Measurements from ENCODE around the gene DGCR8. TPM values are rescaled to one million over a fixed set of nuclear protein-coding genes. Genes with fewer than 3 reads are reported as not detected.

The DGCR8 gene
- total RNA-seq, 2 donors from 2014 or later: 8.3 to 12.1 TPM

DNA sequence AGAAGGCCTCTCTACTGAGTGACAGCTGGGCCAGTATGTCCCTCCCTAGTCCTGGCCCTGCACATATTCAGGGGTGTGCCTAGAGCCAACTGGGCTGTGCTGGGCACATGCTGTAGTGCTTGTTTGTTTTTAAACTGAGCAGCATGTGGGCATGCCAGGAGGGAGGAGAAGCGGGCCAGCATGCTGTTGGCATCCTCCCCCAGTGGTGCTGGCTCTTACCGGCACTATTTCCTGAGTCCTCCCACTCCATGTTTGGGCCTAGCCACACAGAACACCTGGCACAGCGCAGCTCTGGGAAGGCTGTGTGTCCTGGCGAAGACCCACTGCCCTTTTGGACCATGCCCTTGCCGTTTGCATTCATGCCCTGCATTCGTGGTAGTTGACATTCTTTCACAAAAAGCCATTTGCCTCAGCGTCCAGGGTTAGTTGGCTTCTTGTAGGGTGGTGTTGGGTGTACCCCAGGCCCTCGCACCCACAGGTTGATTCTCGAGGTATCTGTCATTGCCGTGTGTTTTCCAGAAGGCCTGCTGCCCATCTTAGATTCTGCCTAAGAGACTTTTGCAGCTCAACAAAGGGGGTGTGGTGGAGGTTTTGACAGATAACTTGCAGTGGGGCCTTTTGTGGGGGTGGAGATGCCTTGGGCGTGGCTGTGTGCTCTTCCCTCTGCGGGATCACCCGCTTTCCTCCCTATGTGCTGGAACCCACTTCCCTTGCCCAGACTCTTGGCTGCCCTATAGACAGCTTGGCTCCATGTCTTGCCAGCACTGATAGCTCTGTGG, 13.6 kb downstream of the DGCR8 start:
- H3K27me3 ChIP-seq: no peaks in the 10 kb centered on the region
- H3K4me3 ChIP-seq: no peak overlapping the region
- peaks cover 0 to 7% of the 10 kb centered on the region in 2 donors for H3K9me3 ChIP-seq
- H3K36me3 ChIP-seq: peaks cover 99% of the 10 kb centered on the region
- DNase-seq (ENCODE audit: low spot score): no peak
- no peaks in the 10 kb centered on the region for H3K4me1 ChIP-seq
- TF ChIP-seq, protein P1, sequence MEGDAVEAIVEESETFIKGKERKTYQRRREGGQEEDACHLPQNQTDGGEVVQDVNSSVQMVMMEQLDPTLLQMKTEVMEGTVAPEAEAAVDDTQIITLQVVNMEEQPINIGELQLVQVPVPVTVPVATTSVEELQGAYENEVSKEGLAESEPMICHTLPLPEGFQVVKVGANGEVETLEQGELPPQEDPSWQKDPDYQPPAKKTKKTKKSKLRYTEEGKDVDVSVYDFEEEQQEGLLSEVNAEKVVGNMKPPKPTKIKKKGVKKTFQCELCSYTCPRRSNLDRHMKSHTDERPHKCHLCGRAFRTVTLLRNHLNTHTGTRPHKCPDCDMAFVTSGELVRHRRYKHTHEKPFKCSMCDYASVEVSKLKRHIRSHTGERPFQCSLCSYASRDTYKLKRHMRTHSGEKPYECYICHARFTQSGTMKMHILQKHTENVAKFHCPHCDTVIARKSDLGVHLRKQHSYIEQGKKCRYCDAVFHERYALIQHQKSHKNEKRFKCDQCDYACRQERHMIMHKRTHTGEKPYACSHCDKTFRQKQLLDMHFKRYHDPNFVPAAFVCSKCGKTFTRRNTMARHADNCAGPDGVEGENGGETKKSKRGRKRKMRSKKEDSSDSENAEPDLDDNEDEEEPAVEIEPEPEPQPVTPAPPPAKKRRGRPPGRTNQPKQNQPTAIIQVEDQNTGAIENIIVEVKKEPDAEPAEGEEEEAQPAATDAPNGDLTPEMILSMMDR (IDR thresholded peaks at IDR 0.05): no peak
- H3K27ac ChIP-seq: no peak overlapping the region

DNA sequence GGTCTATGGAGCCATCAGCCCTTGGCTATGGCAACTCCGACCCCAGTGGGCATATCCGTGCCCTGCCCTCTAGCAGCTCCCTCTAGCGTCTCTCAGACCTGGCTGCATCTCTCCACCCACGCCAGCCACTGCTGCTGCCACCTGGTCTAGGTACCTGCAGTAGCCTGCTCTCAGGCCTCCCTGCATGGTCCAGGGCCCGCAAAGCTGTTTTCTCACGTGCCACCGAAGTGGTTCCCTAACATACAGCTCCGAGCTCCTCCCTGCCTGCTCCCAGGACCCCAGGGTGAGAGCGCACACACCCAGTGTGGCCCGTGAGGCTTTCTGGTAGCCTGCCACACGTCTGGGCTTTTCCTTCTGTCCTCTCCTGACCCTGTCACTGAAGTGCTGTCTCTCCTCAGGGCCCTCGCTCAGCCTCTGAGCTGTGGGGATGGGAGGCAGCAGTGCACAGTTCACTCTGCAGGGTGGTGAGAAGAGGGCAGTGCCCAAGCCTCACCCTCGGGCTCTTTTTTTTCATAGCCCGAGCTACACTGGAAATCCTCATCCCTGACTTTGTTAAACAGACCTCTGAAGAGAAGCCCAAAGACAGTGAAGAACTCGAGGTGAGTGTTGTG, 14.3 kb downstream of the DGCR8 start:
- Histone ChIP-seq H3K27ac (no peak overlapping the region), H3K27me3 (no peaks in the 10 kb centered on the region), H3K36me3 (peaks cover 99% of the 10 kb centered on the region), H3K9me3 (peaks cover 0 to 7% of the 10 kb centered on the region in 2 donors), H3K4me3 (no peak overlapping the region), H3K4me1 (no peaks in the 10 kb centered on the region)
- no peak for DNase-seq (ENCODE audit: low spot score)
- TF ChIP-seq, protein P1 (IDR thresholded peaks at IDR 0.05): no peak

DNA sequence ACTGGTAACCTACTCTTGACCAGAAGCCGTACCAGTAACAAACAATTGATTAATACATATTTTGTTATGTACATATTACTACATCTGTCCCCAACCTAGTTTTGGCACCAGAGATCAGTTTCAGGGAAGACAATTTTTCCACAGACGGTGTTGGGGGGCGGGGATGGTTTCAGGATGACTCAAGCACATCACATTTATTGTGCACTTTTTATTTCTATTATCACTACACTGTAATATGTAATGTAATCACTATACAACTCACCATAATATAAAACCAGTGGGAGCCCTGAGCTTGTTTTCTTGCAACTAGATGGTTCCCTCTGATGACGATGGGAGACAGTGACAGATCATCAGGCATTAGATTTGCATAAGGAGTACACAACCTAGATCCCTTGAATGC, 15.5 kb downstream of the DGCR8 start:
- Histone ChIP-seq H3K4me1 (no peaks in the 10 kb centered on the region), H3K9me3 (peaks cover 0 to 7% of the 10 kb centered on the region in 2 donors), H3K4me3 (no peak overlapping the region), H3K27me3 (no peaks in the 10 kb centered on the region), H3K27ac (no peak overlapping the region), H3K36me3 (peaks cover 97% of the 10 kb centered on the region)
- TF ChIP-seq, protein P1 (IDR thresholded peaks at IDR 0.05): no peak
- no peak for DNase-seq (ENCODE audit: low spot score)

DNA sequence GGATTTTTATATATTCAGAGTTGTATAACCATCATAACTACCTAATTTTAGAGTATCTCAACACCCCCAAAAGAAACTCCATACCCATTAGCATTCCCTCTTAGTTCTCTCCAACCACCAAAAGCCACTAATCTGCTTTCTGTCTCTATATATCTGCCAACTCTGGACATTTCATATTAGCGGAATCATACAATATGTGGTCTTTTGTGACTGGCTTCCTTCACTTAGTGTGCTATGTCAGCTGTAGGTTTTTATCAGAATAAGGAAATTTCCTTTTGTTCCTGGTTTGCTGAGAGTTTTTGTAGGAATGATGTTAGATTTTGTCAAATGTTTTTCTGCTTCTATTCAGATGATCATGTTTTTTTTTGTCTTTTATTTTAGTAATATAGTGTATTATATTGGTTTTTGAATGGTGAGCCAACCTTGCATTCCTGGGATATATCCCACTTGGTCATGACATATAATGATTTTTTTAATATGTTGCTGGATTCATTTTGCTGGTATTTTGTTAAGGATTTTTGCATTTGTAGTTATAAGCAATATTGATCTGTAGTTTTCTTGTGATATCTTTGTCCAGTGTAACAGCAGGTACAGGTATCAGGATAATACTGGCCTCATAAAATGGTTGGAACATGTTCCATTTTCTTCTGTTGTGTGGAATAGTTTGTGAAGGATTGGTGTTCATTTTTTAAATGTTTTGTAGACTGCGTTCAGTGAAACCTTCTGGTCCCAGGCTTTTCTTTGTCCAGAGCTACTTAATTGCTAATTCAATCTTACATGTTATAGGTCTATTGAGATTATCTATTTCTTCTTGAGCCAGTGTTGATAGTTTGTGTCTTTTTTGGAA, 16.8 kb downstream of the DGCR8 start:
- no peak overlapping the region for H3K27ac ChIP-seq
- TF ChIP-seq, protein P1 (IDR thresholded peaks at IDR 0.05): no peak
- no peak for DNase-seq (ENCODE audit: low spot score)
- no peak overlapping the region for H3K4me3 ChIP-seq
- peaks cover 94% of the 10 kb centered on the region for H3K36me3 ChIP-seq
- H3K9me3 ChIP-seq: peaks cover 0 to 7% of the 10 kb centered on the region in 2 donors
- H3K27me3 ChIP-seq: no peaks in the 10 kb centered on the region
- H3K4me1 ChIP-seq: no peaks in the 10 kb centered on the region

DNA sequence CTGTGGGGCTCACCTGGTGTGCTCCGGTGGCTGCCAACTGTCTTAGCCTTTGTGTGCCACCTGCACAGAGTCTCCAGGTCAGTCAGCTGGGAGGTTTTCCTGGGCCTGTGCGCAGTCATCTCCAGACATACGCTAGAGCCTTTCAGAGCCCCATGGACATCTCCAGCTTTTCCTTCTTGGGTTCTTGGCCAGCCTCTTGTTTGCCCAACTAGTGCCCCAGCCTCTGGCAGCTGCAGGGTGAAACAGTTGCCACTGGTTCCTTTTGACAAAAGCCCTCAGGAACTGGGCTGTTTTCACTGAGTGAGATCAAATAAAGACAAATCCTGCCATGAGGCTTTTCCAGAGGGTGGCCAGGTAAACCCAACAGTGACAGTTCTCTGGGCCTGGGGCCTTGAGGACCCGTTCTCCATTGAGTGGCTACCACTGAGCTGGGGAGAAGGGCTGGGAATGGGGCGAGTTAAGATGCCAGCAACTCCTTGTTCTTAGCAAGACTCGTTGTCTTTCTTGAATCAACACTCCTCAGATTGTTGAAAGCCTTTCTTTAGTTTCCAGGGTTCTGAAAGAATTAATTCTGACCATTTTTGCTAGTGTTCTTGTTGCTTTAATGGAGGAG, 19.2 kb downstream of the DGCR8 start:
- Histone ChIP-seq H3K36me3 (peaks cover 78% of the 10 kb centered on the region), H3K4me1 (no peaks in the 10 kb centered on the region), H3K27ac (no peak overlapping the region), H3K4me3 (no peak overlapping the region), H3K27me3 (no peaks in the 10 kb centered on the region), H3K9me3 (peaks cover 0 to 7% of the 10 kb centered on the region in 2 donors)
- no peak for DNase-seq (ENCODE audit: low spot score)
- TF ChIP-seq, protein P1 (IDR thresholded peaks at IDR 0.05): no peak

Data from right atrium auricular region (tissue), 2 donors.